RWPE1 (cell line): Measurements from ENCODE around the gene TAB2.

Experiments
- CTCF ChIA-PET: fragments of 350-600 bp; sonication (Branson Sonifier 250); formaldehyde crosslinking; extraction: SDS; loops from one replicate; lab custom pipeline; 2021; lab: Yijun Ruan, JAX
- POLR2A ChIA-PET: fragments of 400-600 bp; formaldehyde crosslinking; extraction: SDS; loops from one replicate; lab custom pipeline; 2020; ENCODE audit warnings: antibody characterized with exemption; ENCODE audit not compliant: low non-redundant PET; lab: Yijun Ruan, JAX
- DNase-seq: peaks from one replicate; pipeline ENCODE4 v3.0.0; 2012; ENCODE audit warnings: low spot score
- H3K27ac ChIP-seq: fragments of 450-650 bp; 2 replicates; pipeline ENCODE4 v1.5.1; 2017
- TF ChIP-seq, protein P1 (sequence below): fragments of 450-650 bp; conservative IDR thresholded peaks from 2 replicates; pipeline ENCODE4 v1.5.1; 2017; ENCODE audit warnings: low read depth, mild to moderate bottlenecking

Gene TAB2

DNA sequence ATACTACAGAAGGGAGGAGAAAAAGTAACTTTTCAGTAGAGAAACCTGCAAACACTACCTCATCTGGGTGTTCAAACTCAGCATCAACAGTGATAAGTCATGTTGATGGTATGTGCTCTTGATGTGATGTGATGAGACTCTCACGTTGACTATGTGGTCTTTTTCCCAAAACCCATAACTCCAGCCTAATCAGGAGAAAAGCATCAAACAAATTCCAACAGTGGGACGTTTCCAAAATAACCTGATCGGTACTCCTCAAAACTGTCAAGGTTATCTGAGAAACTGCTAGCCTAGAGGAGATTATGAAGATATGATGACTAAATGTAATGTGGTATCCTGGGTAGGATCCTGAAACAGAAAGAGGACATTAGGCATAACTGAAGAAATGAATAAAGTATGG is 41.9 kb upstream of the TAB2 start:
- DNase-seq: no peak
- ChIA-PET CTCF (interaction anchor here (0.6 kb wide), 1 partner anchor 703 kb away, joined by 3 read pairs; no protein-coding TSS in a partner anchor), POLR2A (no interaction called here)
- H3K27ac ChIP-seq: no peak overlapping the region
- TF ChIP-seq, protein P1, sequence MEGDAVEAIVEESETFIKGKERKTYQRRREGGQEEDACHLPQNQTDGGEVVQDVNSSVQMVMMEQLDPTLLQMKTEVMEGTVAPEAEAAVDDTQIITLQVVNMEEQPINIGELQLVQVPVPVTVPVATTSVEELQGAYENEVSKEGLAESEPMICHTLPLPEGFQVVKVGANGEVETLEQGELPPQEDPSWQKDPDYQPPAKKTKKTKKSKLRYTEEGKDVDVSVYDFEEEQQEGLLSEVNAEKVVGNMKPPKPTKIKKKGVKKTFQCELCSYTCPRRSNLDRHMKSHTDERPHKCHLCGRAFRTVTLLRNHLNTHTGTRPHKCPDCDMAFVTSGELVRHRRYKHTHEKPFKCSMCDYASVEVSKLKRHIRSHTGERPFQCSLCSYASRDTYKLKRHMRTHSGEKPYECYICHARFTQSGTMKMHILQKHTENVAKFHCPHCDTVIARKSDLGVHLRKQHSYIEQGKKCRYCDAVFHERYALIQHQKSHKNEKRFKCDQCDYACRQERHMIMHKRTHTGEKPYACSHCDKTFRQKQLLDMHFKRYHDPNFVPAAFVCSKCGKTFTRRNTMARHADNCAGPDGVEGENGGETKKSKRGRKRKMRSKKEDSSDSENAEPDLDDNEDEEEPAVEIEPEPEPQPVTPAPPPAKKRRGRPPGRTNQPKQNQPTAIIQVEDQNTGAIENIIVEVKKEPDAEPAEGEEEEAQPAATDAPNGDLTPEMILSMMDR: no peak

GRCh38 chr6:149277621-149278020 is 39.9 kb upstream of the TAB2 start:
- TF ChIP-seq, protein P1: no peak
- ChIA-PET CTCF (interaction anchor here (0.6 kb wide), 1 partner anchor 9 kb away, joined by 7 read pairs; no protein-coding TSS in a partner anchor), POLR2A (no interaction called here)

GRCh38 chr6:149278997-149279396 is 38.5 kb upstream of the TAB2 start:
- no peak overlapping the region for H3K27ac ChIP-seq
- ChIA-PET CTCF (no interaction called here), POLR2A (no interaction called here)
- TF ChIP-seq, protein P1: no peak
- DNase-seq: no peak

More at GRCh38 chr6:149277621-149278020, 39.9 kb upstream of the TAB2 start:
- DNase-seq: no peak
- H3K27ac ChIP-seq: no peak overlapping the region

- TF ChIP-seq, protein P1: no peak
- POLR2A ChIA-PET: no interaction called here
- CTCF ChIA-PET: interaction anchor here (0.9 kb wide), 1 partner anchor 9 kb away, joined by 3 read pairs; no protein-coding TSS in a partner anchor
- H3K27ac ChIP-seq: no peak overlapping the region
- DNase-seq: no peak
These were observed 32.6 kb upstream of the TAB2 start for GRCh38 chr6:149284904-149285303.

- TF ChIP-seq, protein P1: no peak
- no peak for DNase-seq
- CTCF ChIA-PET: no interaction called here
- no peak overlapping the region for H3K27ac ChIP-seq
- POLR2A ChIA-PET: no interaction called here
These were observed 31.9 kb upstream of the TAB2 start for GRCh38 chr6:149285626-149286025.

- TF ChIP-seq, protein P1: no peak
- no peak overlapping the region for H3K27ac ChIP-seq
- ChIA-PET POLR2A (no interaction called here), CTCF (interaction anchor here (0.6 to 0.7 kb wide), 2 partner anchors 9 to 1311 kb away, joined by 3 to 7 read pairs; no protein-coding TSS in a partner anchor)
- DNase-seq: no peak
These were observed 30.6 kb upstream of the TAB2 start for GRCh38 chr6:149286905-149287304.
